GM15510 (cell line): ENCODE data around the gene CHRNE.

Source experiments
- POLR2A ChIP-seq: IDR thresholded peaks from 3 replicates; pipeline ENCODE4 v1.6.1; 2011; ENCODE audit warnings: borderline replicate concordance; ENCODE audit not compliant: insufficient read length; ENCODE audit errors: extremely low read depth

Gene CHRNE

GRCh38 chr17:4944554-4945175, 41.8 kb upstream of the CHRNE start:
- peak; percentile 32 for TF ChIP-seq POLR2A

- no peak for TF ChIP-seq POLR2A
Measured at GRCh38 chr17:4944163-4944553, 41.3 kb upstream of the CHRNE start.

- TF ChIP-seq POLR2A, result no peak
Measured at GRCh38 chr17:4942760-4943508, 40.0 kb upstream of the CHRNE start.

- TF ChIP-seq POLR2A, result no peak
Measured at GRCh38 chr17:4941319-4941610, 38.4 kb upstream of the CHRNE start.

- TF ChIP-seq POLR2A, result no peak
Measured at GRCh38 chr17:4940555-4941318, 37.8 kb upstream of the CHRNE start.

- TF ChIP-seq POLR2A, result peak; percentile 97
Measured at GRCh38 chr17:4939796-4940554, 37.1 kb upstream of the CHRNE start, which contains the start of the genes RNF167 and SLC25A11. Gene RNF167 (plus strand): TSS chr17:4940268. CDS start chr17:4940910, 642 bp downstream. Gene SLC25A11 (minus strand): TSS chr17:4940046. CDS start chr17:4939910, 136 bp downstream.

GRCh38 chr17:4939546-4939795, 36.6 kb upstream of the CHRNE start:
- no peak for TF ChIP-seq POLR2A

GRCh38 chr17:4938688-4939545, 36.0 kb upstream of the CHRNE start:
- no peak for TF ChIP-seq POLR2A

GRCh38 chr17:4938069-4938491, 35.2 kb upstream of the CHRNE start:
- TF ChIP-seq POLR2A, result no peak

- TF ChIP-seq POLR2A, result no peak
Measured at GRCh38 chr17:4937553-4937952, 34.7 kb upstream of the CHRNE start.

- TF ChIP-seq POLR2A, result no peak
Measured at GRCh38 chr17:4936436-4936835, 33.5 kb upstream of the CHRNE start.

GRCh38 chr17:4935650-4936049, 32.8 kb upstream of the CHRNE start:
- no peak for TF ChIP-seq POLR2A

- no peak for TF ChIP-seq POLR2A
Measured at GRCh38 chr17:4934173-4934979, 31.5 kb upstream of the CHRNE start.
